Fibroblast of lung (primary cell): Measurements from ENCODE around the gene CPTP.

Experiments used
- EZH2 ChIP-seq: IDR thresholded peaks from 2 replicates; pipeline ENCODE4 v1.5.1; 2012; ENCODE audit warnings: low read length, control low read depth, mild to moderate bottlenecking; ENCODE audit errors: missing control alignments
- TF ChIP-seq, protein P1 (sequence below), 2 donors: IDR thresholded peaks in 1 of 2; conservative IDR thresholded peaks in 1 of 2; 1 replicate in 1 of 2; 2 replicates in 1 of 2; pipeline ENCODE4 v1.5.1; 2011 to 2012; ENCODE audit warnings: low read length in 2 of 2, control low read depth in 1 of 2, inconsistent platforms in 1 of 2, low read depth in 1 of 2, mild to moderate bottlenecking in 1 of 2

DNA sequence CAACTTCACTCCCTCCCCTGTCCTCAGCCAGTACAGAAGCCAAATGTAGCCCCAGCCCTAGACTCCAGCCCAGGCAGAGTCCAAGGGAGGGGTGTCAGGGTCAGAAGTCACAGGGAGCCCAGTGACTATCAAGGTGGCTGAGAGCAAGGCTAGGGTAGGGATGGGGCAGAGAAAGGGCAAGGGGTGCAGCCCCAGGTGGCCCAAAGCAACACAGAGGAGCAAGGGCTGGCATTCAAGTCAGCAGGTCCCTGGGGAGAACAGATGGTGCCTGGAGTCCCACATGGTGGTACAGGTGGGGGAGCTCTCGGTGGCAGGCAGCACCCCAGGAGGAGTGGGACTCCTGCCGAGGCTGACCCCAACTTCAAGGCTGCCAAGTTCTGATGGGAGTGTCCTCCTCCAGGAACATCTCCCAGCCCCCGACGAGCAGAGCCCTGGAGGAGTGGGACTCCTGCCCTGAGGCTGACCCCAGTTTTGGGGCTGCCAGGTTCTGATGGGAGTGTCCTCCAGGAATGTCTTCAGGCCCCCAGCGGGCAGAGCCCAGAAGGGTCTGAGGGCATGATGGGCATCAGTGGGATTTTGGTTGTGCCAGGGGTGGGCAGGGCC lies 28.3 kb downstream of the CPTP start:
- TF ChIP-seq, protein P1, sequence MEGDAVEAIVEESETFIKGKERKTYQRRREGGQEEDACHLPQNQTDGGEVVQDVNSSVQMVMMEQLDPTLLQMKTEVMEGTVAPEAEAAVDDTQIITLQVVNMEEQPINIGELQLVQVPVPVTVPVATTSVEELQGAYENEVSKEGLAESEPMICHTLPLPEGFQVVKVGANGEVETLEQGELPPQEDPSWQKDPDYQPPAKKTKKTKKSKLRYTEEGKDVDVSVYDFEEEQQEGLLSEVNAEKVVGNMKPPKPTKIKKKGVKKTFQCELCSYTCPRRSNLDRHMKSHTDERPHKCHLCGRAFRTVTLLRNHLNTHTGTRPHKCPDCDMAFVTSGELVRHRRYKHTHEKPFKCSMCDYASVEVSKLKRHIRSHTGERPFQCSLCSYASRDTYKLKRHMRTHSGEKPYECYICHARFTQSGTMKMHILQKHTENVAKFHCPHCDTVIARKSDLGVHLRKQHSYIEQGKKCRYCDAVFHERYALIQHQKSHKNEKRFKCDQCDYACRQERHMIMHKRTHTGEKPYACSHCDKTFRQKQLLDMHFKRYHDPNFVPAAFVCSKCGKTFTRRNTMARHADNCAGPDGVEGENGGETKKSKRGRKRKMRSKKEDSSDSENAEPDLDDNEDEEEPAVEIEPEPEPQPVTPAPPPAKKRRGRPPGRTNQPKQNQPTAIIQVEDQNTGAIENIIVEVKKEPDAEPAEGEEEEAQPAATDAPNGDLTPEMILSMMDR (conservative IDR thresholded peaks at IDR 0.05 in 1 of 2, IDR thresholded peaks at IDR 0.05 in 1 of 2; ENCODE audit: low read depth in 1 of 2, low read length in 2 of 2) = no peak
- TF ChIP-seq EZH2 = no peak
